GM18907 (cell line): ENCODE measurements around the gene ZC3H15.

ENCODE experiments used
- ATAC-seq: cut with Tn5 transposase; IDR thresholded peaks from one replicate; pipeline ENCODE4 v1.9.1; 2021; ENCODE audit warnings: mild to moderate bottlenecking, moderate library complexity; ENCODE audit not compliant: unreplicated experiment

ZC3H15 gene

GRCh38 chr2:186535861-186536260 lies 49.8 kb downstream of the ZC3H15 start:
- no peak for ATAC-seq

GRCh38 chr2:186537019-186537418 lies 51.0 kb downstream of the ZC3H15 start:
- ATAC-seq, result no peak

DNA sequence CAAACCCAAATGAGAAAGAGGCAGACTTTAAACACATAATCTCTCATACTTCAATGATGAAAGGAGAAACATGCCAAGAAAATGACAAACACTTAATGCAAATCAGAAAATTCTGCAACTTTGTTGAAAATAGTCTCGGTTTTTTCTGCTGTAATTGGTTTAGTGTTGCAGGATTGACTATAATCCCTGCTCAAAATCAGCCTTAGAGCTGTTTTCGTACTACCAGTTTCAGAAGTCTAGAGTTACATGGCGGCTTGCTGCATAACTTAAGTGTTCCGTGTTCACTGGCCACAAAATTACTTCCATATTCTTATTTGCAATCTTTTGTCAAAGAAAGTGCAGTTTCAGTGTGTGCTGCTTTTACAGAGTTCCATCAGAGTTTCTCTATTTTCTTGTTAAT lies 54.9 kb downstream of the ZC3H15 start:
- no peak for ATAC-seq

GRCh38 chr2:186542002-186542401 lies 55.9 kb downstream of the ZC3H15 start:
- no peak for ATAC-seq

- no peak for ATAC-seq
Measured at GRCh38 chr2:186543561-186544131, 57.6 kb downstream of the ZC3H15 start.

DNA sequence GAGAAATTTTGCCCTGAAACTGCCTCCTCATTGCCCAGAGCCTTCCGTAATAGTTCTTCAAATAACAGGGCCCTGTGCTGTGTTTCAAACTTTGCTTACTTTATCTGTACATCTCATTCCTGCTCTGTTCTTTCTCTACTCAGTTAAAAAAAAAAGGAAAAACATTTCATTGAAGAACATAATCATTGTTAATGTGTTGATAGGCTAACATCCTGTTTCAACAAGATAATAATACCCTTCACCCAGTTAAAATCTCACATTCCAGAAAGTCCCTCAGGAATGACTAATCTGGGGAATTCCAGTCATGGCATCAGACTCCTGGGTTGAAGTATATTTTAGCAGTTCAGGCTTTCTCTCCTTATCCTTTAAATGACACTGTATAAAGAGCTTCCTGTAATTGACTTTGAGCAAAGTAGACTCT lies 58.2 kb downstream of the ZC3H15 start:
- ATAC-seq, result no peak

DNA sequence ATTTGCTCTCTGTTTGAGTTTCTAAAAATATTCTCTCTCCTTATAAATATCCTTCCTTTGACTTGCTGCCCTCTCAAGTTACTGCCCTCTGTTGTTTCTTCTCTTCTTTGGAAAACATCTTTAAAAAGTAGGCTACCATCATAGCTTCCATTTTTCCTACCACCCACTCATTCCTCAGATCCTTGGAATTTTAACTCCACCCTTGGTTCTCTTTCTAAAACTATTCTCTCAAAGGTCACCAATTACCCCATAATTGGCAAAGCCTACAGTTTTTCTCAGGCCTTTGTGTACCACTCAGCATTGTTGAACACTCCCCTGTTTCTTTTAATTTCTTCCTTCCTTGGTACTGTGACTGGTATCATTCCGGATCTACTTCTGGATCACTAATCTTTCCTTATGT lies 60.8 kb downstream of the ZC3H15 start:
- no peak for ATAC-seq

DNA sequence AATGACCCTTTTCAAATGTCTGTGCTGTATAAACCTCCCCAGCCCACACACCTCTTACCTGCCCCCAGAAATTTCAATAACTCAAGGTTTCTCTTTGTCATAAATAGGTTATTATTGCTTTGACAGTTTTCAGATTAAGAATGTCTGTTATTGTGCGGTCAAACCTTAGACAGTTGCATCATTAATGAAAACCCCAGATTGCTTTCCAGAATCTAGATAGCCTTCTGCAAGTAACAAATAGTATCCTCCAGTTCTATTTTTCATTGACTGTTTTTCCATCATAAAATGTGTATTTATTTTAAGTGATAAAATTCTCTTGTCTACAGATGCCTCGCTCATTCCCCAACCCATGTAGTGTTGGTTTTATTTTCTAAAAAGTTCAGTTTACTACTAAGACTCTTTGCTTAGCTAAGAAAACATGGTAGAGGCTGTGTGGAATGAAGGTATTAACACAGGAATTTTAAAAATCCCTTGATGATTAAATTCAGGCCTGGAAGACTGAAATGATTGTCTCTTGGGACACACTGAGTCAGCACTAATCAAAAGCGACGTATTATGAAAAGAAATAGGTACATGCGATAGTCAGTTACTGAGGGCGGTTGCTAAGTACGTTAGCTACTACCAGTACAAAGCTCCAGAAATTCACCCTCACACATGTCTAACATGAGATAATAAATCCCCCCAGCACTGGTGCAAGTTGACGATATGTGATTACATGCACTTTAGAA lies 65.4 kb downstream of the ZC3H15 start:
- ATAC-seq, result no peak

GRCh38 chr2:186554429-186554828 lies 68.4 kb downstream of the ZC3H15 start:
- no peak for ATAC-seq

- no peak for ATAC-seq
Measured at GRCh38 chr2:186554850-186555671, 69.0 kb downstream of the ZC3H15 start.

- ATAC-seq, result no peak
Measured at GRCh38 chr2:186558512-186559276, 72.6 kb downstream of the ZC3H15 start.
